COLO829 (cell line): Measurements from ENCODE around the gene ZBED1.
"Not testable (repeated sequence)": the region's sequence is repeated elsewhere in the genome, so short reads cannot be mapped to it uniquely, and the experiment has no call there.

Source experiments
- DNase-seq: peaks from one replicate; pipeline ENCODE4 v3.0.0; 2012; ENCODE audit warnings: low spot score

ZBED1 gene

DNA sequence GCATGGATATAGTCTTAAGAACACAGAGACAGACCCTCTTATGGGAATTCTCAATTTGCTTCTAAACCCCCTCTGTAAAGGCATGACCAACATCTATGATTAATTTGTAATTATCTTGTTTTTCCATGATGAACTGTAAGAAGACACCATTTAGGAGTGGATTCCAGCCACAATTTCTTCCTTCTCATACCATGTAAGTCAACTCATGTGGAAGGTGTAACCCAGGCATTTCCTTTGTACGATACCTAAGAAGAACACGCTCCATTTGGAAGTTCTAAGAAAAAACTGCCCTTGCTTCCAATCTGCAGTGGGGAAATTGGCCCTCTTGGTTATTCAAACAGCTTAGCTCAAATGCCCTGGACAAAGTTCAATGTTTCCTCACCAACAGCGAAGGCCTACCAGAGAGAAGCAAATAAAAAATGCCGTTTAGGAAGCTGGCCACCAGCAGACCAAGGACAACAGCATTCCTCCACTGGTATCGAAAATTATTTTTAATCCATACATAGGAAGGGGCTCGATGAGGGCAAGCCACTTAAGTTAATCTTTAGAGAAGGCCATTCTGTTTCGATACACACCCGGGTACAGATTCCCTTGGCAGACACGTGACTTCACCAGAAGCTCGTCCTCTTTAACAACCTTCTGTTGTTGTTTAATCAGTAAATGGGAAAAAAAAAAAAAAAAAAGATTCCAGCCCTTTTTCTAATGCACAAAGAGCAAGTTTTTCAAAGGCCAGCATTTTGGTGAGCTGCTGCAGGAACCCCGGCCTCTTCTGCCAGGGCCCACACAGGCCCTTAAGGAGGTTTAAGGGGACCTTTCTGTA lies 2.6 kb downstream of the ZBED1 start:
- peak; percentile 22 for DNase-seq

DNA sequence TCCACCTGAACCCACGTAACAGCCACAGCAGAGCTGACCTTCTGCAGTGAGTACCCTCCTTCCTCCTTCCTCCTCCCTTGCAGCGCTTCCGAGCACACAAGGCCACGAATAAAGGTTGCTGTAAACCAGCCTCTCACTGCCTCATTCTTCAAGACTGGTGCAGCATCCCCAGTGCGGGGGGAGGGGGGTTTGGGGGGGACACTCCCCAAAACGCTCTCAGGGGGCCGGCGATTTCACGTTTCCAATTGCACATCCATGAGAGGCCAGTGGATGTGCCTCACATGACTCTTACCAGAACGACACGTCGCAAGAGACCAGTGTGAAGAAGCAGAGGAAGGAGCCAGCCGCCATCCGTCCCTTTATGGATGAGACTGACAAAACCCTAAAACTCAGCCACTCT lies 5.2 kb downstream of the ZBED1 start:
- no peak for DNase-seq

DNA sequence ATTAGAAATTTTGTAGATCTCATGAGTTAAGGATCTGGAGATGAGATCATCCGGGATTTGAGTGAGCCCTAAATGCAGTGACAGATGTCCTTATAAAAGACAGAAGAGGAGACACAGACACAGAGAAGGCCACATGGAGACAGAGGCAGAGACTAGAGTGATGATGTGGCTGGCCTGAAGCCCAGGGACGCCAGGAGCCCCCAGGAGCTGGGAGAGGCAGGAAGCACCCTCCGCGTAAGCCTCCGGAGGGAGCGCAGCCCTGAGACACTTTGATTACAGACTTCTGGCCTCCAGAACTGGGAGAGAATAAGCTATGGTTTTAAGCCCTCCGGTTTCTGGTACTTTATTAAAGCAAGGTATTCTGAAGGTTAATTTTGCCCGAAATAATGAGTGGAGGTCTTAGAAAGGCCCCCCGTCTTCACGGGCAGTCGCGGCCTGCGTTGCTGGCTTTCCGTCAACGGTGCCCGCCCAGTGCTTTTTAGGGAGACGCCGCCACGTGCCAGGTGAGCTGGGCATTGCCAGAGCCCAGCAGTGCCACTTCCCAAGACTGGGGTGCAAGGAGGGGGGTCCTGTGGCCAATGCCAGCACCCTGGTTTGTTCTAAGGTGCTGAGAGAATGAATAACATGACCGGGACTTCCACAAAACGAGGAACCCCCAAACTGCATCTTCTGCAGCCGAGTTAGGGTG lies 8.1 kb downstream of the ZBED1 start:
- no peak for DNase-seq

GRCh38 chrX:2490634-2491033 lies 10.1 kb downstream of the ZBED1 start:
- DNase-seq = no peak

- no peak for DNase-seq
Observed at GRCh38 chrX:2489446-2490445, 11.0 kb downstream of the ZBED1 start.

DNA sequence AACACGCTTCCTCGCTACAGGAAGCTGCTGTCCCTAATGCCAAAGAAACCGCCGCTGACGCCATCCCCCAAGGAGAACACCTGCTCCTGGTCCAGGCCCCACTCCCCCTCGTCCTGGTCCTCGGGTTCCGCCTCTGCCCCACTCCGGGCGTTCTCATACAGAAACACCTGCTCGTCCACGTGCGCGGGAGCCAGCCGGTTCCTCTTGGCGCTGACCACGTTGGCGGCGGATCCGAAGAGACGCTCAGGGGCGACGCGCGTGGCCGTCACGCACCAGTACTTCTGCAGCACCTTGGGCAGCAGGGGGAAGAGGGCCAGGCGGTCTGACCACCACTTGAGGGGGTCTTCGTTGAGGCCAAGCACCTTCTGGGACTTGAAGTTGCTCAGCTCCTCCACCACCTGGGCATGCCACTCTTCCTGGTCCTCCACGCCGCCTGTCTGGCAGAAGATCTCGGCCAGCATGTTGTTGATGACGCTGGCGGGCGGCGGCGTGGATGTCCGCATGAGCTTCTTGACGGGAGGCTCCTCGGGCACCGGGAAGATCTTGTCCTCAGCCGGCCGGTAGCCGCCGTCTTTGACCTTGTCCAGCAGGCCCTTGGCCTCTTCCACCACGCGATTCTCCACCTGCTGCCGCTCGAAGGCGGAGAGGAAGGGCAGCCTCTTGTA lies 12.0 kb downstream of the ZBED1 start:
- no peak for DNase-seq

GRCh38 chrX:2487366-2487765 lies 13.4 kb downstream of the ZBED1 start:
- no peak for DNase-seq

DNA sequence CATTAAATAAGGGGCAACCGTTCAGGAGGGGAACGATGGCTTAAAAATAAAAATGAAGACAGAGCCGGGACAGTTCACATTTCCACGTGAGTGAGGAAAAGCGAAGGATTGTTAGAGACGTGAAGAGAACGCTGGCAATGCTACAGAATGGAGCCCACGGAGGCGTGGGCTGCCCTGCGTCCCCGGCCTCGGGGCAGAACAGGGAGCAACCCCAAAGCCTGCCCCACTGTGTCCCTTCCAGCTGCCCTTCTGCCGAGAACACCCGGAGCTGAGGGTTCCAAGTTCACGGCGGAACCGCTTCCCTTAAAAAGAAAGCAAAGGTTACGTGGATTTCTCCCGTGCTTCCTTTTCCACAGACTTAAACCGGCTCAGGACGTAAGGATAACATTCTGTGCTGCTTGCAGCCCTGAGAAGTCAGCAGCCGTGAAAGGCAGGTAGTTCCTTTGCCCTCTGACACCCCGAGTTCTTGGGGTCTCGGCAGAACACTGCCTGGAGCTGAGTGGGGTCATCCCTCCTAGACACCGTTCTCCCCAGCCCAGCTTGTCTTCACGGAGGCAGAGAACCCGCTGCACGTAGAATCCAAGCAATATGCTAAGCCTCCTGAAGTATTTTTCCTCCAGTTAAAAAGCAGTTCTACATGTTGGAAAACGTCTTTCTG lies 14.2 kb downstream of the ZBED1 start:
- DNase-seq = no peak

GRCh38 chrX:2485789-2486345 lies 14.9 kb downstream of the ZBED1 start:
- DNase-seq = no peak

DNA sequence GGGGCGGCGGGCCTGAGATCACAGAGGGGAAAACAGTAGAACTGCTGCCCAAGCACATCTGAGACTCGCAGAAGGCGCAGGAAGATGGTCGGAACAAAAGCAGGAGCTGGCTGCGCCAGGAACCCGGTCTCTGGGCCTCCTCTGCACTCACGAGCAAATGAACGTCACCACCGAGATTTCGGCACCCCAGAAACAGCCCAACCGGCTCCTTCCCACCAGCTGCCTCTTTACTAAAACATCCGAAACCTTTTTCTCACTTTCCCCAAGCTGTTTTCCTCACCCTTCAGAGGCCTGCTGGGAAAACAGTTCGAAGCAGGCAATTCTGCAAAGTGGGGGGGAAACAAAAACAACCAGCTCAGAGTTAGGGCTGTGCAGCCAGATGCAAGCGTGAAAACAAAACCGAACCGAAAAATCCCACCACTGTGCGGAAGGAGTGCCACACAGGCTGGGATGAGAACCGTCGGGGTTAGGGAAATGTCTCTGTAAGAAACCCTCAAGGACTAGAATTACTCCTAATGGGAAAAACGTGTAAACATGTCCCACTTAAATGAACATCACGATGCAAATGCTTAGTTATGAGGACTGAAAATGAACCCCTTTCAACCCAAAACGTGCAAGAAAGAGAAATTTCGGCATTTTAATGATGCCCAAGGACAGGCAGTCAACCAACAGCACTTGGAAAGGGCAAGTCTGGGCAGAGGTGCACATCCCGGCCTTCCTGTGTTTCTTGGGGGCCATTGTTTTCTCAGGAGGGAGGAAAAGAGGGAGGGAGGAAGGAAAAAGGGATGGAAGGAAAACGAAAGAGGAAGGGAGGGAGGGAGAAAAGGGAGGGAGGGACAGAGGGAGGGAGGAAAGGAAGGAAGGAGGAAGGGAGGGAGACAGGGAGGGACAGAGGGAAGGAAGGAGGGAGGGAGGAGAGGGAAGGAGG lies 15.8 kb downstream of the ZBED1 start:
- no peak for DNase-seq

GRCh38 chrX:2484256-2484655 lies 16.5 kb downstream of the ZBED1 start:
- no peak for DNase-seq

DNA sequence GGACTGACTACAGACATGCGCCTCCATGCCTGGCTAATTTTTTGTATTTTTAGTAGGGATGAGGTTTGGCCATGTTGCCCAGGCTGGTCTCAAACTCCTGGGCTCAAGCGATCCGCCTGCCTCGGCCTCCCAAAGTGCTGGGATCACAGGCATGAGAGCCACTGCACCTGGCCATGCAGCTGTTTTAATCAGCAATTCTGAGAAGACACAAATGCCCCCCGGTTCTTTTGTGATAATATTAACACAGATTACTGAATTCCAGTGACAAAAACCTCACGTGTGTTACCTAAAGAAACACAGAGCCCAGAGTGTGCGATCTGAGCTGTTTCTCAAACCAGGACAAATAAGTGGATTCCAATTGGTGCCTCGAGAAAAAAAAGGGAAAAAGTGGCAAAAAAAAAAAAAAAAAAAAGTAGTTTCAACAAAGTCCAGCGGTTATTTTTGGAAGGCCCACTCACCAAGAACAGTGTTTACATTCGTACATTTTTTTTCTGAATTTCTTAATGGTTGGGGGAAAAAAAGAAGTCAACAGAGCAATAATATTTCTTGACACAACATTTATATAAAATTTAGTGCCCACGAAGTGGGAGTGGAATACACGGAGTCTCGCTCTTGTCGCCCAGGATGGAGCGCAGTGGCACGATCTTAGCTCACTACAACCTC lies 17.2 kb downstream of the ZBED1 start:
- no peak for DNase-seq

- DNase-seq = not testable (repeated sequence)
Observed at GRCh38 chrX:2481597-2481996, 19.2 kb downstream of the ZBED1 start.

GRCh38 chrX:2479982-2480381 lies 20.8 kb downstream of the ZBED1 start:
- not testable (repeated sequence) for DNase-seq

DNA sequence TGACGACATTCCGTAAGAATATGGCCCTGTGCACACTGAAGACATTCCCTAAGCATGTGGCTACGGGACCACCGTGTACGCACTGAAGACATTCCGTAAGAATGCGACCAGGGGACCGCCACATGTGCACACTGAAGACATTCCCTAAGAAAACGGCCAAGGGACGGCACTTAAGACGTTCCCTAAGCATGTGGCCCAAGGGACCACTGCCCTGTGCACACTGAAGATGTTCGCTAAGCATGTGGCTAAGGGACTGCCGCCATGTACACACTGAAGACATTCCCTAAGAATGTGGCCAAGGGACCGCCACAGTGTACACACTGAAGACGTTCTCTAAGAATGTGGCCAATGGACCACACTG lies 21.4 kb downstream of the ZBED1 start:
- DNase-seq = no peak

GRCh38 chrX:2478546-2479419 lies 22.0 kb downstream of the ZBED1 start:
- DNase-seq = no peak

GRCh38 chrX:2477313-2477712 lies 23.5 kb downstream of the ZBED1 start:
- DNase-seq = not testable (repeated sequence)
